GM10266 (cell line): ENCODE results near the gene CLEC2L.

Experiments used
- DNase-seq: peaks from one replicate; pipeline ENCODE4 v3.0.0; 2012; ENCODE audit errors: extremely low spot score
- CTCF ChIP-seq: IDR thresholded peaks from 2 replicates; pipeline ENCODE4 v1.5.1; 2012; ENCODE audit warnings: mild to moderate bottlenecking, low read depth; ENCODE audit not compliant: control insufficient read depth, insufficient read depth; ENCODE audit errors: missing control alignments

Gene CLEC2L

GRCh38 chr7:139500770-139501138, 22.7 kb upstream of the CLEC2L start:
- no peak for TF ChIP-seq CTCF
- DNase-seq, result no peak

- DNase-seq, result no peak
- no peak for TF ChIP-seq CTCF
These were observed 21.3 kb upstream of the CLEC2L start for GRCh38 chr7:139502226-139502625.

GRCh38 chr7:139505563-139505962, 17.9 kb upstream of the CLEC2L start:
- TF ChIP-seq CTCF, result peak; percentile 27
- DNase-seq, result no peak

- DNase-seq, result no peak
- TF ChIP-seq CTCF, result no peak
These were observed 13.9 kb upstream of the CLEC2L start for GRCh38 chr7:139509535-139509934.

GRCh38 chr7:139511315-139511714, 12.2 kb upstream of the CLEC2L start:
- no peak for TF ChIP-seq CTCF
- DNase-seq, result no peak

- TF ChIP-seq CTCF, result no peak
- DNase-seq, result no peak
These were observed 8.2 kb upstream of the CLEC2L start for GRCh38 chr7:139515266-139515665.

- TF ChIP-seq CTCF, result no peak
- DNase-seq, result no peak
These were observed 2.0 kb upstream of the CLEC2L start for GRCh38 chr7:139521439-139521838.
